ENCODE data around the gene NAGS. TPM values are rescaled to one million over a fixed set of nuclear protein-coding genes. Genes with fewer than 3 reads are reported as not detected.
"Not testable (repeated sequence)": the region's sequence is repeated elsewhere in the genome, so short reads cannot be mapped to it uniquely, and the experiment has no call there.

Gene NAGS
- total RNA-seq, 3 donors from 2014 or later, result 0.16 to 5.2 (median 4.7) TPM

DNA sequence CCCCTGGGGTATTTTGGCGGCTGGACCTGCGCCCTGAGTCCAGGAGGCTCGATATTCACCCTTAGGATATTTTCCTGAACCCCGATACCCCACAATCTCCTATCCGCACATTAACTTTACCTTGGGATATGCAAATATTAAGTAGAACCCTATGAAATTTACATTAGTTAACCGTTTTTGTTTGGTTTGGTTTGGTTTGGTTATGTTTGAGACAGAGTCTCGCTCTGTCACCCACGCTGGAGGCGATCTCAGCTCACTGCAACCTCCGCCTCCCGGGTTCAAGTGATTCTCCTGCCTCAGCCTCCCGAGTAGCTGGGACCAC is 9.3 kb upstream of the NAGS start:
- no peak for DNase-seq (ENCODE audit: low spot score in 2 of 2)
- TF ChIP-seq, protein P1, sequence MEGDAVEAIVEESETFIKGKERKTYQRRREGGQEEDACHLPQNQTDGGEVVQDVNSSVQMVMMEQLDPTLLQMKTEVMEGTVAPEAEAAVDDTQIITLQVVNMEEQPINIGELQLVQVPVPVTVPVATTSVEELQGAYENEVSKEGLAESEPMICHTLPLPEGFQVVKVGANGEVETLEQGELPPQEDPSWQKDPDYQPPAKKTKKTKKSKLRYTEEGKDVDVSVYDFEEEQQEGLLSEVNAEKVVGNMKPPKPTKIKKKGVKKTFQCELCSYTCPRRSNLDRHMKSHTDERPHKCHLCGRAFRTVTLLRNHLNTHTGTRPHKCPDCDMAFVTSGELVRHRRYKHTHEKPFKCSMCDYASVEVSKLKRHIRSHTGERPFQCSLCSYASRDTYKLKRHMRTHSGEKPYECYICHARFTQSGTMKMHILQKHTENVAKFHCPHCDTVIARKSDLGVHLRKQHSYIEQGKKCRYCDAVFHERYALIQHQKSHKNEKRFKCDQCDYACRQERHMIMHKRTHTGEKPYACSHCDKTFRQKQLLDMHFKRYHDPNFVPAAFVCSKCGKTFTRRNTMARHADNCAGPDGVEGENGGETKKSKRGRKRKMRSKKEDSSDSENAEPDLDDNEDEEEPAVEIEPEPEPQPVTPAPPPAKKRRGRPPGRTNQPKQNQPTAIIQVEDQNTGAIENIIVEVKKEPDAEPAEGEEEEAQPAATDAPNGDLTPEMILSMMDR (IDR thresholded peaks at IDR 0.05), result no peak
- TF ChIP-seq POLR2A (IDR thresholded peaks at IDR 0.05) (no peak), POLR2AphosphoS5 (IDR thresholded peaks at IDR 0.05) (no peak)
- H3K4me3 ChIP-seq, result peak overlapping the region; percentile 3 to 65 (median 43)
- H3K9me3 ChIP-seq, result no peaks in the 10 kb centered on the region
- H3K36me3 ChIP-seq, result no peaks in the 10 kb centered on the region
- H3K4me1 ChIP-seq, result no peaks in the 10 kb centered on the region
- H3K27ac ChIP-seq, result no peak overlapping the region
- intact Hi-C loops (cut with DNase I; ENCODE audit: low total_unique reads), result no loop called here
- H3K27me3 ChIP-seq, result peaks cover 0 to 17% of the 10 kb centered on the region in 2 donors

DNA sequence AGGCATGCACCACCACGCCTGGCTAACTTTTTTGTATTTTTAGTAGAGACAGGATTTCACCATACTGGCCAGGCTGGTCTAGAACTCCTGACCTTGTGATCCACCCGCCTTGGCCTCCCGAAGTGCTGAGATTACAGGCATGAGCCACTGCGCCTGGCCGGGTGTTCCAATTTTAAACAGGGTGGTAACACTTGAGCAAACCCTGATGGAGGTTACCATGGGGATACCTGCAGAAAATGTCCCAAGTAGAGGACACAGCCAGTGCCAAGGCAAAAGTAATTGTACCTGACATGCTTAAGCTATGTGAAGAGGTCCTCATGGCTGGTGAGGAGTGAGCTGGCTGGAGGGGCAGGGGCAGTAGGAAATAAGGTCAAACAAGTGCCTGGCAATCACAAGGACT is 7.2 kb upstream of the NAGS start:
- H3K4me3 ChIP-seq; H3K9me3 ChIP-seq; H3K27ac ChIP-seq; H3K4me1 ChIP-seq; DNase-seq (ENCODE audit: low spot score in 2 of 2); intact Hi-C loops (cut with DNase I; ENCODE audit: low total_unique reads); H3K36me3 ChIP-seq: not testable (repeated sequence)
- peaks cover 0 to 17% of the 10 kb centered on the region in 2 donors for H3K27me3 ChIP-seq

DNA sequence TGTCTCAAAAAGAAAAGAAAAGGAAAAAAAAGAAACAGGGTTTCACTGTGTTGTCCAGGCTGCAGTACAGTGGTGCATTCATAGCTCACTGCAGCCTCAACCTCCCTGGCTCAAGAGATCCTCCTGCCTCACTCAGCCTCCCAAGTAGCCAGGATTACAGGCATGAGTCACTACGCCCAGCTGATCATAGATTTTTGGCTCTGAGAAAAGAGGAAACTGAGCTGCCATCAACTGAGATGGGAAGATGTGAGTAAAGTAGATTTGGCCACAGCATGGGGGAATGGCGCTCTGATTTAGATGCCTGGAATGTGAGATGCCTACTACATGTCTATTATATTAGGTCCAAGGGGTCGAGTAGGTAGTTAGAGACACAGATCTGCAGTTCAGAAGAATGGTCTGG is 5.9 kb upstream of the NAGS start:
- Histone ChIP-seq H3K36me3 (no peaks in the 10 kb centered on the region), H3K9me3 (no peaks in the 10 kb centered on the region), H3K4me1 (no peaks in the 10 kb centered on the region), H3K4me3 (no peak overlapping the region), H3K27me3 (peaks cover 0 to 17% of the 10 kb centered on the region in 2 donors), H3K27ac (no peak overlapping the region)
- intact Hi-C loops (cut with DNase I; ENCODE audit: low total_unique reads), result no loop called here
- TF ChIP-seq POLR2AphosphoS5 (IDR thresholded peaks at IDR 0.05), result no peak
- TF ChIP-seq, protein P1 (IDR thresholded peaks at IDR 0.05), result no peak
- TF ChIP-seq POLR2A (IDR thresholded peaks at IDR 0.05), result no peak
- DNase-seq (ENCODE audit: low spot score in 2 of 2), result no peak

DNA sequence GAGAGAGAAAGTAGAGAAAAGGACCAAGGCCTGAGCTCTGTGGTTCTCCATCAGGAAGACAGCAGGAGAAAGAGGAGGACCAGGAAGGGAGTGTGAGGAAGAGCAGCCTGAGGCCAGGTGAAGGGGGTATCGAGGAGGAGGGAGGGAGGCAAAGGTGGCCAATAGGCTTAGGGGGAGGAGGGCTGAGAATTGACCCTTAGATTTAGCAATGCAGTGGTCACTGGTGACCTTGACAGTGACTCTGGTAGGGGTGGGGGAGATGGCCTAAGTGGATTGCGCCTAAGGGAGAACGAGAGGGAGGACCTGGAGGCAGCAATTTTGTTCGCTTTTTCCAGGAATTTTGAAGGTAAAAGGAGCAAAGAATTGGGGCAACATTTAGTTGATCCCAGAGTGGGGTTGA is 5.4 kb upstream of the NAGS start:
- Histone ChIP-seq H3K27ac (no peak overlapping the region), H3K36me3 (no peaks in the 10 kb centered on the region), H3K27me3 (peaks cover 0 to 17% of the 10 kb centered on the region in 2 donors), H3K4me3 (no peak overlapping the region), H3K4me1 (no peaks in the 10 kb centered on the region), H3K9me3 (no peaks in the 10 kb centered on the region)
- DNase-seq (ENCODE audit: low spot score in 2 of 2), result no peak
- intact Hi-C loops (cut with DNase I; ENCODE audit: low total_unique reads), result no loop called here
- TF ChIP-seq POLR2AphosphoS5 (IDR thresholded peaks at IDR 0.05), result no peak
- TF ChIP-seq, protein P1 (IDR thresholded peaks at IDR 0.05), result no peak
- TF ChIP-seq POLR2A (IDR thresholded peaks at IDR 0.05), result no peak

GRCh38 chr17:44000141-44000860 is 4.1 kb upstream of the NAGS start:
- H3K4me1 ChIP-seq, result no peaks in the 10 kb centered on the region
- H3K36me3 ChIP-seq, result no peaks in the 10 kb centered on the region
- no peak for DNase-seq (ENCODE audit: low spot score in 2 of 2)
- no peaks in the 10 kb centered on the region for H3K9me3 ChIP-seq
- H3K27ac ChIP-seq, result no peak overlapping the region
- H3K27me3 ChIP-seq, result peaks cover 0 to 23% of the 10 kb centered on the region in 2 donors
- TF ChIP-seq, protein P1 (IDR thresholded peaks at IDR 0.05), result no peak
- TF ChIP-seq POLR2AphosphoS5 (IDR thresholded peaks at IDR 0.05) (no peak), POLR2A (IDR thresholded peaks at IDR 0.05) (no peak)
- H3K4me3 ChIP-seq, result no peak overlapping the region
- intact Hi-C loops (cut with DNase I; ENCODE audit: low total_unique reads), result no loop called here

Data from breast epithelium (tissue), 4 donors.